IPS-11a (cell line): Measurements from ENCODE around the gene GAMT.

ENCODE experiments used
- H3K4me3 ChIP-seq: one replicate; pipeline ENCODE4 v1.5.1; 2013; ENCODE audit warnings: low read depth, low read length, control low read depth

Gene GAMT

GRCh38 chr19:1401889-1402217, 511 bp upstream of the GAMT start:
- peak overlapping the region; percentile 51 for H3K4me3 ChIP-seq

DNA sequence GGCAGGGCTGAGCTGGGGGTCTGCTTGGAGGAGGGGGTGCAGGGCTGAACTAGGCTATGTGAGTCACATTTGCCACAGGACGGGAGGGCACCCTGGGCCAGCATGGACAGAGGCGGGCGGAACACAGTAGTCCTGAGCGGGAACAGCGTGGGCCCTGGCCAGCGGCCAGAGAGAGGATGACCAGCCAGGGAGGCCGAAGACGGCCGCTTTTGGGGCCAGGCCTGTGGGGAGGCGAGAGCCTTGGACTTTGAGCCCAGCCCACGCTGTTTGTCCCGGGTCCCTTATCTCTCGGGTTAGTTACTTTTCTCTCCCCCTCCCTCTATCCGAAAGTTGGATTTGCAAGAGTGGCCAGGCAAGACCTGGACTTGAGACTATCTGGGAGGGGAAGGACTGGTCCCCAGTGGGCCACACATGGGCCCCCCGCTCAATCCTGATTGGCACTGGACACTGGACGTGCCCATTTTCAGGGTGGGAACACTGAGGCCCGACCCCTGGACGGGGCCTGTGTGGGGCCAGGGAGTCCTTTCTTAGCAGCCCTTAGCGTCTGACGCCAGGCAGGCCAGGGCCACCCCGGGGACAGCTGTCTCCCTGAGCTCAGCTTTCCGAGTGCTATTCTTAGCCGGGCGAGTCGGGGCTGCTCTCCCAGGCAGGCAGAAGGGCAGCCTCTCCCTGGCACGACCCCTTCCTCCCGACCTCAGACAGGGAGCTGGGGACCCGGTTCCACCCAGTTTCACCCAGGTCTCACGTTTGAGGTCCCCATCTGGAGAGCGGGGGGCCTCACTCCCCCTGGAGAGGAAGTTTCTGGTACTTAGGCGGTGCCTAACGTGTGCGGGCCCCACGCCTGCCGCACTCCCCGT, 833 bp downstream of the GAMT start:
- peak overlapping the region; percentile 51 for H3K4me3 ChIP-seq

GRCh38 chr19:1399745-1400144, 1.6 kb downstream of the GAMT start:
- H3K4me3 ChIP-seq = no peak overlapping the region

DNA sequence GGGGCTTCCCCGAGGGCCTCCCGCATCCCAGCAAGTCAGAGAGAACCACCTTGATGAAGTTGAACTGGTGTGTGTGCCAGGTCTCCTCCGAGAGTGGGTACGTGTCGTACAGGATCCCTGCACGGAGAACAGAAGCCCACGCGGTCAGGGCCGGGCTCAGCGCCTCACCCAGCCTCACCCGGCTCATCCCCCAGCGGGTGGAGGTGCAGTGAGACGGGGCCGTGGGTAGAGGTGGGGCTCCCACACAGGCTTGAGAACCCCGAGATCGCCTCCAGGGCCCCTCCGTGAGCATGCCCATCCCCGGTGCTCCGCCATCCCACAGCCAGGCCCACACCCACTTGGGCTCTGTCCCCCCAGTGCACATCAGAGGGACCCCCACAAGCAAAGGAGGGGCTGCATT, 2.3 kb downstream of the GAMT start:
- H3K4me3 ChIP-seq = no peak overlapping the region

DNA sequence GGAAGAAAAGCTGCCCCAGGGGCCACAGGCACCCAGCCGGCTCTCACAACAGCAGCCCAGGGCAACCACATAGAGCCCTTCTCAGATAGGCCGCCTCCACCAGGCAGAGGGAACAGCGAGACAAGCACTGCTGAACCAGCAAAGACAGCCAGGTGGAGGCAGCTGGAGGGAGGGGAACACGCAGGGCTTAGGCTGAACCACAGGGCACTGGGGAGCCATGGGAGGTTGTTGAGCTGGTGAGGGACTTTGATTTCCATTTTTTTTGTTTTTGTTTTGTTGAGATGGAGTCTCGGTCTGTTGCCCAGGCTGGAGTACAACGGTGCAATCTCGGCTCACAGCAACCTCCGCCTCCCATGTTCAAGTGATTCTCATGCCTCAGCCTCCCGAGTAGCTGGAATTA, 3.5 kb downstream of the GAMT start:
- no peak overlapping the region for H3K4me3 ChIP-seq

- H3K4me3 ChIP-seq = no peak overlapping the region
These were observed 4.3 kb downstream of the GAMT start for GRCh38 chr19:1396768-1397679.

DNA sequence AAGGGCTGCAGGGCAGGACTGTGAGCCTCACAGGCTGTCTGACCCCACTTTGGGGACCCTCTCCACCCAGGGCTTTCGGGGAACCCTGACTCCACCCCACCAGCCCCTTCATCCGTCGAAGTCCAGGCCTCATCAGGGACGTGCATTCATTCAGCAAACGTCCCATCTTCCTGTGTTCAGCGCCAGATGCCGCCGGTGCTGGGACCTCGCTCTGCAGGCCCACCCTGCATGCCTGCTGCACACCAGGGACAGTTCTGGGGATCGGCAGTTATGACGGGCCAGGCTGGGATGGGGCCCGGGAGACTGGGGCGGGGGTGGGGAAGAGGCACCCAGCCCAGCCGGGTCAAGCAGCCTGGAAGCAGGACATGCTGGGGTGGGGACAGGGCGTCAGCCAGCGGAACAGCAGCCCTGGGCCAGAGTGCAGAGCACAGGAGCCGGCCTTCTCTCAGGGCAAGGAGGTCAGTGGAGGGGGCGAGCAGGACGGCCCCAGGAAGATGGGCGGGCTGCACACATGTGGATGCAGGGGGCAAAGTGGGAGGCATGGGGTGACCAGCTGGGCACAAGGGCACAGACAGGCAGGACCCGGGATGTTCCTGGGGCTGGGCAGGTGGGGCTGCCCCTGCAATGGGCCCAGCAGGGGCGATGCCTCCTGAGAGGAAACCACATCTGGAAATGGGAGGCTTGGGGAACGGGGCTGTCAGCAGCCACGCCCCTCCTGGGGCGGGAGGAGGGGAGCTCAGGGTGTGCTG, 5.1 kb downstream of the GAMT start:
- no peak overlapping the region for H3K4me3 ChIP-seq

GRCh38 chr19:1395194-1396018, 5.9 kb downstream of the GAMT start:
- no peak overlapping the region for H3K4me3 ChIP-seq

- H3K4me3 ChIP-seq = no peak overlapping the region
These were observed 6.8 kb downstream of the GAMT start for GRCh38 chr19:1394252-1395193.

GRCh38 chr19:1393841-1394240, 7.5 kb downstream of the GAMT start:
- H3K4me3 ChIP-seq = no peak overlapping the region

- H3K4me3 ChIP-seq = no peak overlapping the region
These were observed 8.3 kb downstream of the GAMT start for GRCh38 chr19:1392939-1393530.

DNA sequence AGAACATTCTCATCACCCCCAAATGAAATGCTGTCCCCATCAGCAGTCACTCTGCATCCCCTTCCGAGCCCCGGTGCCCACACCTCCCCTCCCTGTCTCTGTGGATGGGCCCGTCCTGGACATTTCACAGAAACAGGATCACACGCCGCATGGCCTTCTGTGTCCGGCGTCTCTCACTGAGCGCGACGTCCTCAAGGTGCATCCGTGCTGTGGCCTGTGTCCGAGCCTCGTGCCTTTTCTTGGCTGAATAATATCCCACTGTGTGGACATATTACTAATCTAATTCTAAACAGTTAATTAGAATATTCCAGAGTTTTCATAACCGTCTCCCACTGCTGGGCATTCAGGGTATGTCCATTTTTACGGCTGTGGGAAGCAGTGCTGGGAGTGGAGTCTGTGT, 8.9 kb downstream of the GAMT start:
- H3K4me3 ChIP-seq = no peak overlapping the region

- no peak overlapping the region for H3K4me3 ChIP-seq
These were observed 10.4 kb downstream of the GAMT start for GRCh38 chr19:1390890-1391423.

- no peak overlapping the region for H3K4me3 ChIP-seq
These were observed 12.1 kb downstream of the GAMT start for GRCh38 chr19:1389033-1389940.

GRCh38 chr19:1388637-1389026, 12.7 kb downstream of the GAMT start:
- H3K4me3 ChIP-seq = no peak overlapping the region

DNA sequence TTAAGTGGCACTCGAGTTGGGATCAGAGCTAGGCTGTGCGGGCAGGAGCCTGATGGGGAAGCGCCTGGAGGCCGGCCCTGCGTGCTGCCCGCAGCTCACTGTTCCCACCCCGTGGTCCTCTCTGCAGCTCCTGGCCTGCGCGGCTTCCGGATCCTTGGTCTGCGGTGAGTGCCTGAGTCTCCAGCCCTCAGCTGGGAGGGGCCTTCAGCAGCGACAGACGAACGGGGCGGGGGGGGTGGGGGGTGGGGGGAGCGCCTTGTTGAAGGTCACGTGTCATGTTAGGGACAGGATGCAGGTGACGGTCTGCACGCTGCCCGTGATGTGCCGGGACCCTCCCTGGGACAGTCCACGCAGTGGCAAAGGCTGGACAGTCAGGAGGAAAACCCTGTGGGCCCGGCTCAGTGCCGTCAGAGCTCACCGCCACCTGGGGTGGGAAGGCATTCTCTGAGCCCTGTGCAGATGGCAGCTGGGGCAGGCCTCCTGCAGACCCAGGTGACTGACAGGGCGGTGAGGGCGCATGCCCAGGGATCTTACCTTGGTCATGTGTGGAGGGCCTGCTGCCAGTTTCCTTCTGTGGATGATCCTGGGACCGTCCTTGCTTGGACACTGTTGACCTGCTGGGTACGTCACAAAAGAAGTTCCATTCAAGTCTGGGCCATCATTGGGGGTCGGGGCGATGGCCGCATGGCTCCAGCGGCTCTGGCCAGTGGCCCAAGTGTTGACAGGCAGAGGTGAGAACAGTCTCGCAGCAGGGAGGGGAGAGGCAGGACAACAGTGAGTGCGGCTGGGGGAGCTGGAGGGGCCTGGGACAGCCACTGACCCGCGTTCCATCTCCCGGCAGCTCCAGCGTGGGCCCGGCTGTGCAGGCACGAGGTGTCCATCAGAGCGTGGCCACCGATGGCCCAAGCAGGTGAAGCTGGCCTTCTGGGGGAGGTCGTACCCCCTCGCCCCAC, 13.4 kb downstream of the GAMT start:
- no peak overlapping the region for H3K4me3 ChIP-seq
